ENCODE measurements around the gene IGFBP6. TPM values are rescaled to one million over a fixed set of nuclear protein-coding genes. Genes with fewer than 3 reads are reported as not detected.

Gene IGFBP6
- total RNA-seq, 1 experiment from 2014 or later = 58.5 TPM

DNA sequence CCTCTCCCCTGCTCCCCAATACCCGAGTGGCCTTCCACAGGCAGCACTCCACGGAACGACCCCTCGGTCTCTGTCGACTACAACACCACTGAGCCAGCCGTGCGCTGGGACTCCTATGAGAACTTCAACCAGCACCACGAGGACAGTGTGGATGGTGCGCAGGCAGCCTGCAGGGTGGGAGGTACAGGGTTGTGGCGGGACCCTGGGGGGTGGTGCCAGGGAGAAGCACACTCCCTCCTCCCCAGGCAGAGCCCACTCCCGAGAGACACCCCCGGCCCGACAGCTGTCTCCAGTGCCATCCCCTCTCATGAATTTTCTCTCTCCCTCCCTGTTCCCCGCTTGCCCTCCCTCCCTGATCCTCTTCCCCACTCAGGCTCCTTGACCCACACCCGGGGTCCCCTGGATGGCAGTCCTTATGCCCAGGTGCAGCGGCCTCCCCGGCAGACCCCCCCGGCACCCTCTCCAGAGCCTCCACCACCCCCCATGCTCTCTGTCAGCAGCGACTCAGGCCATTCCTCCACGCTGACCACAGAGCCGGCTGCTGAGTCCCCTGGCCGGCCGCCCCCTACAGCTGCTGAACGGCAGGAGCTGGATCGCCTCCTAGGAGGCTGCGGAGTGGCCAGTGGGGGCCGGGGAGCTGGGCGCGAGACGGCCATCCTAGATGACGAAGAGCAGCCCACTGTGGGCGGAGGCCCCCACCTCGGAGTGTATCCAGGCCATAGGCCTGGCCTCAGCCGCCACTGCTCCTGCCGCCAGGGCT lies 38.6 kb upstream of the IGFBP6 start:
- DNase-seq (ENCODE audit: low read depth) = no peak

DNA sequence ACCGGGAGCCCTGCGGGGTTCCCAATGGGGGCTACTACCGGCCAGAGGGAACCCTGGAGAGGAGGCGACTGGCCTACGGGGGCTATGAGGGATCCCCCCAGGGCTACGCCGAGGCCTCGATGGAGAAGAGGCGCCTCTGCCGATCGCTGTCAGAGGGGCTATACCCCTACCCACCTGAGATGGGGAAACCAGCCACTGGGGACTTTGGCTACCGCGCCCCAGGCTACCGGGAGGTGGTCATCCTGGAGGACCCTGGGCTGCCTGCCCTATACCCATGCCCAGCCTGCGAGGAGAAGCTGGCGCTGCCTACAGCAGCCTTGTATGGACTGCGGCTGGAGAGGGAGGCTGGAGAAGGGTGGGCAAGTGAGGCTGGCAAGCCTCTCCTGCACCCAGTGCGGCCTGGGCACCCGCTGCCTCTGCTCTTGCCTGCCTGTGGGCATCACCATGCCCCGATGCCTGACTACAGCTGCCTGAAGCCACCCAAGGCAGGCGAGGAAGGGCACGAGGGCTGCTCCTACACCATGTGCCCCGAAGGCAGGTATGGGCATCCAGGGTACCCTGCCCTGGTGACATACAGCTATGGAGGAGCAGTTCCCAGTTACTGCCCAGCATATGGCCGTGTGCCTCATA lies 37.9 kb upstream of the IGFBP6 start:
- no peak for DNase-seq (ENCODE audit: low read depth)

DNA sequence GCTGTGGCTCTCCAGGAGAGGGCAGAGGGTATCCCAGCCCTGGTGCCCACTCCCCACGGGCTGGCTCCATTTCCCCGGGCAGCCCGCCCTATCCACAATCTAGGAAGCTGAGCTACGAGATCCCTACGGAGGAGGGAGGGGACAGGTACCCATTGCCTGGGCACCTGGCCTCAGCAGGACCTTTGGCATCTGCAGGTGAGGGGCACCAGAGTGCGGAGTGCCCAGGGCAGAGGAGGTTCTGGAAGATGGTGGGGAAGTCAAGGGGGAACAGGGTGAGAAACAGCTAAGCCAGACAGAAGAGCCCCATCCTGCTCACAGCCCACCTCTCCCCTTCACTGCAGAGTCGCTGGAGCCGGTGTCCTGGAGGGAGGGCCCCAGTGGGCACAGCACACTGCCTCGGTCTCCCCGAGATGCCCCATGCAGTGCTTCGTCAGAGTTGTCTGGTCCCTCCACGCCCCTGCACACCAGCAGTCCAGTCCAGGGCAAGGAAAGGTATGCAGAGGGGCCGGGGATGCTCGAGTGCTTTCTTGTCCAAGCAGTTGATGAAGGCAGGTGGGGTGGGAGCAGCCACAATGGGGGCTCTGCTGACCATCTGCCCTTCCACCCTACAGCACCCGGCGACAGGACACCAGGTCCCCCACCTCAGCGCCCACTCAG lies 37.3 kb upstream of the IGFBP6 start:
- DNase-seq (ENCODE audit: low read depth) = no peak

DNA sequence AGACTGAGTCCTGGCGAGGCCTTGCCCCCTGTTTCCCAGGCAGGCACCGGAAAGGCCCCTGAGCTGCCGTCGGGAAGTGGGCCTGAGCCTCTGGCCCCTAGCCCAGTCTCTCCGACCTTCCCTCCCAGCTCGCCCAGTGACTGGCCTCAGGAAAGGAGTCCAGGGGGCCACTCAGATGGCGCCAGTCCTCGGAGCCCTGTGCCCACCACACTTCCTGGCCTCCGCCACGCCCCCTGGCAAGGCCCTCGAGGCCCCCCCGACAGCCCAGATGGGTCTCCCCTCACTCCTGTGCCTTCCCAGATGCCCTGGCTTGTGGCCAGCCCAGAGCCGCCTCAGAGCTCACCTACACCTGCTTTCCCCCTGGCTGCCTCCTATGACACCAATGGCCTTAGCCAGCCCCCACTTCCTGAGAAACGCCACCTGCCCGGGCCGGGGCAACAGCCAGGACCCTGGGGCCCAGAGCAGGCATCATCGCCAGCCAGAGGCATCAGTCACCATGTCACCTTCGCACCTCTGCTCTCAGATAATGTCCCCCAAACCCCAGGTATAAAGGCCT lies 36.7 kb upstream of the IGFBP6 start:
- no peak for DNase-seq (ENCODE audit: low read depth)

DNA sequence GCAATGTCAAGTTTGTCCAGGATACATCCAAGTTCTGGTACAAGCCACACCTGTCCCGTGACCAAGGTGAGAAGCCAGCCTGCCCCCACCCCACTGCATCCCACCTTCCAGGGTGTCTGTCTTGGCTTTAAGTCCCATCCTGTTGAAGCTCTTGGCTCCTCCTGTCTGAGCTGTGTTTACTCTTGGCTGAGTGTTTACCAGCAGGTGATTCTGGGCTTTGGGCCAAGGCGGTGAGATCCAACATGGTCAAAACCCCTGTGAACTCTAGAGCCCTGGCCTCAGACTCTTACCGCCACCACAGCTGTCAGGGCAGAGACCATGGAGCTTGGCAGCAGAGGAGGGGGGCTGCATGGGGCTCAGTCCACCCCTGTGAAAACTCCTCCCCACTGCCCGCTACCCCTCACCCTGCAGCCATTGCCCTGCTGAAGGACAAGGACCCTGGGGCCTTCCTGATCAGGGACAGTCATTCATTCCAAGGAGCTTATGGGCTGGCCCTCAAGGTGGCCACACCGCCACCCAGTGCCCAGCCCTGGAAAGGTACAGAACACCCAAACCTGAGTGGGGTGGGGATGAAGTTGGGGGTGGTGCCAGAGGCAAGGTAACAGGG lies 36.0 kb upstream of the IGFBP6 start:
- DNase-seq (ENCODE audit: low read depth) = no peak

DNA sequence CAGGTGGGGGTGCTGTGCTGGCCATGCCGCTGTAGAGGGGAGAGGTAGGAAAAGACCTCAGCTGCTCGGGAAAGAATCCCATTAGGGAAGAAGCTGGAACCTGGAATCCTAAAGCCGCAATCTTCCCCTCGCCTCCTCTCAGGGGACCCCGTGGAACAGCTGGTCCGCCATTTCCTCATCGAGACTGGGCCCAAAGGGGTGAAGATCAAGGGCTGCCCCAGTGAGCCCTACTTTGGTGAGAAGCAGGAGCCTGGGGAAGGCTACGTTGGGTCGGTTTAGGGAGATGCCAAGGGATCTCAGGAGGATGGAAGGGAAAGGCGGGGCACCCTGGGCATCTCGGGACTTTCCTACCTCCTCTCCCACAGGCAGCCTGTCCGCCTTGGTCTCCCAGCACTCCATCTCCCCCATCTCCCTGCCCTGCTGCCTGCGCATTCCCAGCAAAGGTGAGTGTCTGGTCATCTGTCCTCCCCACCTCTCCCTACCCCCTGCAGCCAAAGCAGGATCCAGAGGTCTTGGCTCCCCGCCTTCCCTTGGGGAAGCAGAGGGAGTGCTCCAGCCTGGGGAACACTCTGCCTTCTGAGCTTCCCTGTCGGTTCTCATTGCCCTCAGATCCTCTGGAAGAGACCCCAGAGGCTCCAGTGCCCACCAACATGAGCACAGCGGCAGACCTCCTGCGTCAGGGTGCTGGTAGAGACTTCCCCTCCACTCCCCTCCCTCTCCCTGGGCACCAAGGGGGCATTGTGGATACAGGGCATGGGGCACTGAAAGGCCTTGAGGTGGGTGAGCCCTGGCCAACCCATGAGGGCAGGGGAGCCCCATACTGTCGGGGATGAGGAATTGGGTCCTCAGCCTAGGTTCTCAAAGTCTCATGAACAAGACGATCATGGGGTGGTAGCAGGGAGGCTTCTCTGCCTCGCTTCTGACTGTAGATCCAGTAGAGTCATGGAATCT lies 35.2 kb upstream of the IGFBP6 start:
- DNase-seq (ENCODE audit: low read depth) = no peak

DNA sequence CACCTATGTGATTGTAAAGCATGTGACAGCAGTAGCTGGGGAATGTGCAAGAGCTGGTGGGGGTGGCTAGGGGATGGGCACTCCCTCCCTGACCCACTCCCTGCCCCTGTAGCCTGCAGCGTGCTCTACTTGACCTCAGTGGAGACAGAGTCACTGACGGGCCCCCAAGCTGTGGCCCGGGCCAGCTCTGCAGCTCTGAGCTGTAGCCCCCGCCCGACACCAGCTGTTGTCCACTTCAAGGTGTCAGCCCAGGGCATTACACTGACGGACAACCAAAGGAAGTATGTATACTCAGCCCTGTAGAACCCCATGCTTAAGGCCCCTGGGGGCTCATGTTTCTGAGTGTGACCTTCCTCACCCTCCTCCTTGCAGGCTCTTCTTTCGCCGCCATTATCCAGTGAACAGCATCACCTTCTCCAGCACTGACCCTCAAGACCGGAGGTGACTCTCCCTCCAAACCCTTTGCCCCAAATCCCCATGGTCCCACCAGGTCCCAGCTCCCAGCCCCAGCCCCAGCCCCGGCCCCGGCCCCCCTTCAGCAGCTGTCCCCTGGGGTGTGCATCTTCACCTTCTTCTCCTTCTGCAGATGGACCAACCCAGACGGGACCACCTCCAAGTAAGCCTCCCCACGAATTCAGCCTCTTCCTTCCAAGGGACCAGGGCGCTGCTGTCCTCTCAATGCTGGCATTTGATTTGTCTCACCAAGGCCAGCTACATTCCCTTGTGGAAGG lies 34.3 kb upstream of the IGFBP6 start:
- no peak for DNase-seq (ENCODE audit: low read depth)

DNA sequence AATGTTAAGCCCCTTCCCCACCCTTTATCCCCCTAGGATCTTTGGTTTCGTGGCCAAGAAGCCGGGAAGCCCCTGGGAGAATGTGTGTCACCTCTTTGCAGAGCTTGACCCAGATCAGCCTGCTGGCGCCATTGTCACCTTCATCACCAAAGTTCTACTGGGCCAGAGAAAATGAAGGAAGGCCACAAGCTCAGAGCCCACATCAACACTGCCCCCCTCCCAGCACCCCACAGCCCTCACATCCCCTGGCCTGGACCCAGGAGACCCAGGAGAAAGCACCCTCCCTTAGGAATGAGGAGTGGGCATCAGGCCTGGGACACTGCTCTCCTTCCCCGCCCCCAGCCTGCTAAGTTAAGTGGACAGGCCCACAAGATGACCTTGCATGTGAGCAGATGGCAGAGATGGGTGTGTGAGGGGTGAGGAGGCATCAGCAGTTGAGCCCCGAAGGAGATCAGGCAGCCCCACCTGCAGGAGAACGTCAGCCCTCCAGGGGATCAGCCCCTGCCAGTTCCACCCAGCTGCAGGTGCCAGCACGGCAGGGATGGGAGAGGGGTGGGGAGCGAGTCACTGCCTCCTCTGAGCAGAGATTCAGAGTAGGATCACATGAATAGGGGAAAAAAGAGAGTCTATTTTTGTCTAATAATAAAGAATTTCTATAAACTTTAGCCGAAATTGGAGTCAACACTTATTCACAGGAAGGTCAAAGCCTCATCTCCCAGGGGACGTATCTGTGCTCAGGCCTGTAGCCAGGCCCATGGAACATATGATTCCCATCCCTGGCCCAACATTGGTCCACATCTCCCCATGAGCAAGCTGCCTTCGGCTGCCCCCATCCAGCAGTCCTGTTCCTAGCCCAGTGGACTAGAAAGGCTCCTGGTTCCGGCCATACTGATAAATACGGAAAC lies 33.5 kb upstream of the IGFBP6 start:
- DNase-seq (ENCODE audit: low read depth) = no peak

DNA sequence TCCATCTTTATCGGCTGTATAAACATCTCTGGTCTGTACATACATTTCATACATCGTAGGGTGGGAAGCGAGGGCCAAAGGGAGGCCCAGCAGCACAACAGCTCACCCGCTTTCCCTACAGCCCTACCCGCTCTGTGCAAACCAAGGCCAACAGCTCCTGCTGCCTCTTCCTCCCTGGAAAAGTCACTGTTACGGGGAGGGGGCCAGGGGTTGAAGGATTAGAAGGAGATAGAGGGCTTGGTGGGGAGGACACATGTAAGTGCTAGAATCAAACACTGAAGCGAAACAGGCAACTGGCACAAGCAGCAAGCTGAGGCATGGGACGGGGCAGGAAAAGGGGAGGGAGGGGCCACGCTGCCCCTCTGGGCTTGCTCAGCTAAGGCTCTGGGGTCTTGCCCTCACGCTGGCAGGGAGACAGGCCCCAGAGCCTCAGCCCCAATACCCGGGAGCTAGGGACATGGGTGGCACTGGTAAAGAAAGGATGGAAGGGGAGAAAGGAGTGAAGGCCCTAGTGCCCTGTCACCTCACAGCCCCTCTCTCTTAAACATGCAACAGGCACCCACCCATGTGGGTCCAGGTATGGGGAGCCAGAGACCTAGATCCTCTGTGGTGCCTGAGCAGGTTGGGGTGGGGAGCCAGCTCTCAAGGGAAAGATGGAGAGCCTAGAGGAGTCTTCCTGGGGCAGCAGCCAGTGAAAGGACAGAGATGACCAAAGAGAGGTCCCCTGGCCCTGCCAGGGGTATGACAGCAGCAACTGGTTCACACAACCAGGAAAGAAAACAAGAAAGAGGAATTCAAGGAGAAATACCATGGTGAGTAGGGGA lies 32.6 kb upstream of the IGFBP6 start:
- DNase-seq (ENCODE audit: low read depth) = no peak

DNA sequence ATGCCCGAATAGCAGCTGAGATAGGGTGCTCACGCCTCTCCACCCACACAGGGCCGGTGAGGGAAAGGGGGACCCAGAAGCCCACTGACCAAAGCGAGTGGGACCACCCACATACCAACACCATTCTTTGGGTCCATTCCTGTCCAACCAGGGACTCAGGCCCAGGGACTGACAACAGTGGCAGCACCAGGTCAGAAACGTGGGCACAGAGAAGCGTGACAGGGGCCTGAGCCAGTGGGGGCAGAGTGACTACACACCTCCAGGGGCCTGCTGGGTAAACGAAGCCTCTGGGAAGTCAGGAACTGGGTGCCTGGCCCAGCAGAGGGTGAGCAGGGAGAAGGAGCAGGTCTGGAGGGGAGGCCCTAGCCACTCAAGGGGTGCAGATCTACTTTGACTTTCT lies 32.0 kb upstream of the IGFBP6 start:
- DNase-seq (ENCODE audit: low read depth) = no peak

DNA sequence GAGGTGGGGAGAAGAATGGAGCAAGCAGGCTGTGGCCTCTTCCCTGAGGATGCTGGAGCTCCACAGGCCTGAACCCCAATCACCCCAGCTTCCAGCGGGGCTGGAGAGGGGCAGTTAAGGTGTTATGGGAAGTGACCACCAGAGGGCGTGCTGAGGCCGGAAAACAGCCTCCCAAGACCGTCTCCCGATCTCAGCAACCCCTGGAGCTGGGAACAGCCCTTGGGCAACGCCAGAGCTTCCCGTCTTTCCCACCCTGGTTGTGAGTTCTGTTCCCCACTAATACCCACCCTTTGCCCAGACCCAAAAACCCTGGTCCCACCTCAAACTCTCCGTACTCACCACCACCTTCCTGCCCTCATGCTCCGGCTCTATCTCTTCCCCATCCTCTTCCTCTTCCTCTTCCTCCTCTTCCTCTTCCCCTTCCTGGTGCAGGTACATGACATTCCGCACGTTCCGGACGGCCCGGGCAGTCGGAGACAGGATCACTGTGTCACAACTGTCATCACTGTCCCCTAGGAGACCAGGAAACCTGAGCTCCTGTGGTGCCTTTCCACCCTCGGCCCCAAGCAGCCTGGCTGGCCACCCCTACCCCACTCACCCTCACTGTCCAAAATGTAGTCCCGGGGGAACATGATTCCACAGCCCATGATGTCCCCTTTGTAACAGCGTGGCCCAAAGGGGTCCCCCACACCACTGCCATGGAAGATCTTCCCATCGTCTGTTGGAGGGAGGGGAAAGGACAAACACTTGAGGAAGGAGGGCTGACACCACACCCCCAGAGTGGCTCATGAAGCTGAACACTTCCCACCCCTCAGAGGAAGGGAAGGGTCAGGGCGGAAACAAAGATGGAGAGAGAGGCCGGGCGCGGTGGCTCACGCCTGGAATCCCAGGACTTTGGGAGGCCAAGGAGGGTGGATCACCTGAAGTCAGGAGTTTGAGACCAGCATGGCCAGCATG lies 31.2 kb upstream of the IGFBP6 start:
- peak; percentile 68 for DNase-seq (ENCODE audit: low read depth)

DNA sequence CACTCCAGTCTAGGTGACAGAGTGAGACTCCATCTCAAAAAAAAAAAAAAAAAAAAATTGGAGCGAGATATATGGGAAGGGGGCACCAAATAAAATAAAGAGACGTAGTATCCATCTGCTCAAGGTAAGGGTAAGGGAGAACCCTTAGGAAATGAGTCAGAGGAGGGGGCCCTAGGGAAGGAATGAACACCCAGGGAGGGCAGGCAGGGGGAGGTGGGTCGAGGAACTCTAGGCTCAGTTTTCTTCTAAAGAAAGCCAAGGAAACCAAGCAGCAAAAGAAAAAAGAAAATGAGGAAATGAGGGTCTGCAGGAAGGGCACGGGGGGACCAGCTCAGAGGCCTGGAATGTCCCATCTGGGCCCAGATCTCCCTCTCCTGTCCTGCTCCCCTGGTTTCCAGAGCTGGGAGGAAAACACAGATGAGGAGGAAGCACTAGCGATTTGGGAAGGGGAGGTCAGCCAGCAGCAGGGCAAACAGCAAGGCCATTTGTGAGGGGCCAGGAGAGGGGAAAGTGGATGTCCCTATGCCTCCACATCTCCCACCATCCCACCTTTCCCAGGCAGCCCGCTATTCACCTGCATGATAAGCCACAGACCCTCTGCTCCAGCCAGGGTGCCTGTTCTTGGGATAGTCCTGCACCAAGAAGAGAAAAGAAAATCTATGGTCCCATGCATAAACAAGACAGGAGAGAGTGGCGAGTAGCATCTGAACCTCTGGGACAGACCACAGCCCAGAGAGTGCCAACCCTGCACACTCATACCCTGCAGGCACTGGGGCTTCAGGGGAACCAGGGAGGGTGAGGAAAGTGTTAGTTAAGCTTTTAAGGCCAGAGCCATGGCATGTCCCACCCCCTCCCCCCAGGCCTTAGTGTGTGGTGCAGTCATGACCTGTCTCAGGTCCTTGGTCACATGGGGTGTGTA lies 30.1 kb upstream of the IGFBP6 start:
- DNase-seq (ENCODE audit: low read depth) = no peak

DNA sequence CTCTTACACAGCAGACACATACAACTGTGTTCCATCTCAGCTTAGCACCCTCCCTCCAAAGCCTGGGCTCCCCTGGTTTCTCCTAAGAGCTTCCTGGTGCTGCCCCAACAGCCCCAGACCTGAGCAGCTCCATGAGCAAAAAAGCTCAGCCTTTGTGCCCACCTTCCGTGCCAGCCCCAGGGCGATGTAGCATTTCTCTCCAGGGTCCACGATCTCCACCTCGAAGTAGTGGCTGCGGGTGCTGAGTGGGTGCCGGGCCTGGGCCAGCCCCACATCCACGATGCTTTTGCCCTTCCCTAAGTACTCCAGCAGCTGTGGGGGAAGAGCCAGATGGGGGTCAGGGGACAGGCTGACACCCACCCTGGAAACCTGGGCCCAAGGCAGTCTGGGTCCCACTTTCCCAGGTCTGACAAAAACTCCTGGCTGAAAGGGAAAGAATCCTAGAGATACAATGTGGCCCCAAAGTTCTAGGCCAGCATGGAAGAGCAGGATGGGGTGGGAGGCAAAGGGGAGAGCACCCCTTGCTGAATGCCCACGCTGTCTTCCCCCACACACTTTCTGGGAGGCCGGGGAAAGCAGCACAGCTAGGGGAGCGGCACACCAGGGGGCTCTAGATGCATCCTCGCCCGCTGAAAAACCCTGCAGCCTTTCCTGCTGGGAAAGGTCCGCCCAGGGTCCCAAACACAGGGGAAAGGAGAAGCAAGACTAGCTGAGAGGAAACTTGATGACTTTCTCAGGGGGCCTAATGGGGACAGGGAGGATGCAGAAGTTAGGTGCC lies 29.3 kb upstream of the IGFBP6 start:
- no peak for DNase-seq (ENCODE audit: low read depth)

DNA sequence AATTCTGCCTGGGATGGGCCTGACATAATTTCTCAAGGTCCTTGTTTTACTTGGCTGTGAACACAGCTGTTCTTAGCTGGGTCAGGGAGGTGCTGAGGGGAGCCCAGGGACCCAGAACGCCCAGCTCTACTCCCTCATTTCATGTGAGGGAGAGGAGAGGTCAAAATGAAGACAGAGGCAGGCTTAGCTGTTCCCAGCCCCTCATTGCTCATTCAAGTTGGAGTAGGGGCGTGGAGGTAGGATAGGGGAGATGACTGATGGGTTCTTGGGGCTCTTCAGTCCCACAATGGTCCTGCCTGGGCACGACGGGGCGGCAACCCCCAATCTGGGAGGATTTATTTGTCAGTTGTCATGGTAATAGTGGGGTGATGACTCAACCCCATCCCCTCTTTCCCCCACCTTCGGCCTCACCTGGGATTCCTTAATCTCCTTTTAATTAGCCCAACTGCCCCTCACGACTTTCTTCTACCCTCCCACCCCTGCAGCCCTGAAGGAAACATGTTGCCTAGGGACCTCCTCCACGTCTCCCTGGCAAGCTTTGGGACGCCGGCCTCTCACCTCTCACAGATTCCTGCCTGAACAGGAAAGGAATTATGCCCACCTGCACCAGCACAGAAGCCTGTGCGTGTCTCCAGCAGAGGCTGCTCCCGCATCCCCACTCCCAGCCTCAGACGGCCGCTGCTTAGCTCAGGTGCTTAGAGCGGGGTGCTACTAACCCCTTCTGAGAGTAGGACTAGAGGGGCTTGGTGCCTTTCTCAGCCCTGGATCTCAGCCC lies 28.5 kb upstream of the IGFBP6 start:
- no peak for DNase-seq (ENCODE audit: low read depth)
